ENCODE results near the gene RHBDL3. TPM values are rescaled to one million over a fixed set of nuclear protein-coding genes. Genes with fewer than 3 reads are reported as not detected.
"Not testable (repeated sequence)": the region's sequence is repeated elsewhere in the genome, so short reads cannot be mapped to it uniquely, and the experiment has no call there.

The RHBDL3 gene
- total RNA-seq, 2 donors from 2014 or later = 0.63 TPM; not detected in 1

DNA sequence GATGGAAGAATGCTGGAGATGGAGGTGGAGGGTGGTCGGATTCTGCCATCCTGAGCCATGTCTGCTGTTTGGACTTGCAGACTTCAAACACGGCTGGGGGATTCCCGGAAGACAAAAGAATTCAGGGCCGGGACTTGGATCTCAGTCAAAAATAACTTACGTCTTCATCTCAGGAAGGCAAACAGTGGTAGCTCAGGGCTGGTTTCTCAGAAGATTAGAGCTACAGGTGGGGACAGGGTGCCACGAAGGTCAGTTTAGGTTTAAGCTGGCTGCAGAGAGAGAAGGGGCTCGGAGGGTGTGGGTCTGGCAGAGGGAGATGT, 4.3 kb upstream of the RHBDL3 start:
- no peak for ATAC-seq (ENCODE audit: insufficient number of reproducible peaks, low FRiP score, low read depth)
- TF ChIP-seq CTCF (IDR thresholded peaks at IDR 0.05) = no peak
- no peak overlapping the region for H3K4me3 ChIP-seq

GRCh38 chr17:32261936-32262510, 3.6 kb upstream of the RHBDL3 start:
- ATAC-seq (ENCODE audit: insufficient number of reproducible peaks, low FRiP score, low read depth) (no peak), DNase-seq (ENCODE audit: low spot score) (no peak)
- Histone ChIP-seq H3K4me3 (no peak overlapping the region), H3K36me3 (no peaks in the 10 kb centered on the region), H3K9me3 (no peaks in the 10 kb centered on the region), H3K27me3 (replicated peaks; ENCODE audit: insufficient read depth) (no peaks in the 10 kb centered on the region), H3K27ac (no peak overlapping the region), H3K4me1 (ENCODE audit: control insufficient read depth in 1 of 2, low read depth in 2 of 2) (peaks cover 8 to 17% of the 10 kb centered on the region in 2 donors)
- no peak for TF ChIP-seq CTCF (IDR thresholded peaks at IDR 0.05)

More for the DNA sequence above, 4.3 kb upstream of the RHBDL3 start:
- no peak overlapping the region for H3K27ac ChIP-seq
- no peaks in the 10 kb centered on the region for H3K27me3 ChIP-seq (replicated peaks; ENCODE audit: insufficient read depth)
- no peaks in the 10 kb centered on the region for H3K9me3 ChIP-seq
- H3K36me3 ChIP-seq = no peaks in the 10 kb centered on the region
- H3K4me1 ChIP-seq (ENCODE audit: control insufficient read depth in 1 of 2, low read depth in 2 of 2) = peaks cover 1 to 11% of the 10 kb centered on the region in 2 donors
- DNase-seq (ENCODE audit: low spot score) = no peak

DNA sequence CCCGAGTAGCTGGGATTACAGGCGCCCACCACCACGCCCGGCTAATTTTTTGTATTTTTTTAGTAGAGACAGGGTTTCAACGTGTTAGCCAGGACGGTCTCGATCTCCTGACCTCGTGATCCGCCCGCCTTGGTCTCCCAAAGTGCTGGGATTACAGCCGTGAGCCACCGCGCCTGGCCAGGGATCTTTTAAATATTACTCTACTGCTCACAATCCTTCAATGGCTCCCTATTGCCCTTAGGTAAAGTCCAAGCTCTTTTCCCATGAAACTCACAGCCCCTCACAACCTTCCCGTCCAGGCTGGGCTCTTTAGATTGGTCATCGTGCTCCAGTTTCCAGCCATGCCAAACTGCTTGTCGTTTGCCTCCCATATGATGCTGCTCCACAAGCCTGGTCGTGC, 2.1 kb upstream of the RHBDL3 start:
- not testable (repeated sequence) for H3K4me3 ChIP-seq; H3K9me3 ChIP-seq; DNase-seq (ENCODE audit: low spot score); H3K27ac ChIP-seq; H3K36me3 ChIP-seq; H3K27me3 ChIP-seq (replicated peaks; ENCODE audit: insufficient read depth); ATAC-seq (ENCODE audit: insufficient number of reproducible peaks, low FRiP score, low read depth)
- peaks cover 11 to 27% of the 10 kb centered on the region in 2 donors for H3K4me1 ChIP-seq (ENCODE audit: control insufficient read depth in 1 of 2, low read depth in 2 of 2)

DNA sequence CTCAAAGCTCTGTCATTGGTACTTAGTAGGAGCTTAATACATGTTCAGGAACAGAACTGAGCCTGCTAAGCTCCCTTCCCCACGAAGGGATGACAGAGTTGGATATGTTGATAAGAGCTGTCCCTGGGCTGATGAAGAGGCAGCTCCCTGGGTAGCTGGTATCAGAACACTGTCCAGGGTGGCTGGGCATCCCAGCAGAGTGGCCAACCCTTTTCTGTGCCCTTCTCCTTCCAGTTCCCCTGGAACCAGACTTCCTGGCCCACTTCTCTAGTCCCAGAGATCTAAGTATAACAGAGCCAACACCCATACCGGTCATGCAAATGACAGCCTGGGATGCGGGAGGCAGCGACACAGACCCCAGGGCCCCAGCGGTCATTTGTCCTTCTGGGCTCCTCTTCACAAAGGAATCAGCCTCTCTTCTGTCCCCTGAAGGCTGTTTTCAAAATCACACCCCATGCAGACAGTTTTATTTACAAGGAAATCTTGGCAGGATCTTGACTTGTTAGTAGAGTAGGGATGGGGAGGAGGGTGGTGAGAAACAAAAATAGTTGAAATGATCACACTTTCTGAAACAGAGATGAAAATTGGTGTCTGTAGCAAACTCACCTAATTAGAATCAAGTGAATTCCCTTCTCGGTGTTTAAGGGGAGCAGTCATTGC, 1.4 kb upstream of the RHBDL3 start:
- no peak overlapping the region for H3K27ac ChIP-seq
- H3K36me3 ChIP-seq = no peaks in the 10 kb centered on the region
- H3K4me1 ChIP-seq (ENCODE audit: control insufficient read depth in 1 of 2, low read depth in 2 of 2) = peaks cover 11 to 27% of the 10 kb centered on the region in 2 donors
- ATAC-seq (ENCODE audit: insufficient number of reproducible peaks, low FRiP score, low read depth) (no peak), DNase-seq (ENCODE audit: low spot score) (no peak)
- no peaks in the 10 kb centered on the region for H3K27me3 ChIP-seq (replicated peaks; ENCODE audit: insufficient read depth)
- TF ChIP-seq CTCF (IDR thresholded peaks at IDR 0.05) = no peak
- no peak overlapping the region for H3K4me3 ChIP-seq
- no peaks in the 10 kb centered on the region for H3K9me3 ChIP-seq

GRCh38 chr17:32264823-32265191, 825 bp upstream of the RHBDL3 start:
- no peak for TF ChIP-seq CTCF (IDR thresholded peaks at IDR 0.05)
- DNase-seq (ENCODE audit: low spot score) = no peak
- Histone ChIP-seq H3K4me1 (ENCODE audit: control insufficient read depth in 1 of 2, low read depth in 2 of 2) (peaks cover 11 to 27% of the 10 kb centered on the region in 2 donors), H3K9me3 (no peaks in the 10 kb centered on the region), H3K27ac (no peak overlapping the region), H3K4me3 (peak overlapping the region; percentile 53), H3K27me3 (replicated peaks; ENCODE audit: insufficient read depth) (no peaks in the 10 kb centered on the region), H3K36me3 (no peaks in the 10 kb centered on the region)
- no peak for ATAC-seq (ENCODE audit: insufficient number of reproducible peaks, low FRiP score, low read depth)

DNA sequence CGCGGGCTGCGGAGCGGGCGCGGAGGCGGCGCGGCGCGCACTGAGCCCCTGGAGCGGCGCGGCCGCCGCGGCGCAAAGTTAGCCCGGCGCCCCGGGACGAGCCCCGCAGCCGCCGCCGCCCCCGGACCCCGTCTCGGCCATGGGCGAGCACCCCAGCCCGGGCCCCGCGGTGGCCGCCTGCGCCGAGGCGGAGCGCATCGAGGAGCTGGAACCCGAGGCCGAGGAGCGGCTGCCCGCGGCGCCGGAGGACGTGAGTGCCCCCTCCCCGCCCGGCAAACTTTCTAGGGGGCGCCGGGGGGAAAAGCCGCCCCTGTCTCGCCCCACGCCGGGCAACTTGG, 388 bp downstream of the RHBDL3 start:
- ATAC-seq (ENCODE audit: insufficient number of reproducible peaks, low FRiP score, low read depth) (no peak), DNase-seq (ENCODE audit: low spot score) (no peak)
- Histone ChIP-seq H3K27ac (no peak overlapping the region), H3K4me1 (ENCODE audit: control insufficient read depth in 1 of 2, low read depth in 2 of 2) (peaks cover 11 to 27% of the 10 kb centered on the region in 2 donors), H3K4me3 (peak overlapping the region; percentile 78), H3K27me3 (replicated peaks; ENCODE audit: insufficient read depth) (no peaks in the 10 kb centered on the region), H3K36me3 (no peaks in the 10 kb centered on the region), H3K9me3 (no peaks in the 10 kb centered on the region)
- TF ChIP-seq CTCF (IDR thresholded peaks at IDR 0.05) = no peak
